Measurements from ENCODE around the gene NRG3. TPM values are rescaled to one million over a fixed set of nuclear protein-coding genes. Genes with fewer than 3 reads are reported as not detected.

NRG3 gene
- total and polyA plus RNA-seq, 5 donors from 2014 or later = not detected

DNA sequence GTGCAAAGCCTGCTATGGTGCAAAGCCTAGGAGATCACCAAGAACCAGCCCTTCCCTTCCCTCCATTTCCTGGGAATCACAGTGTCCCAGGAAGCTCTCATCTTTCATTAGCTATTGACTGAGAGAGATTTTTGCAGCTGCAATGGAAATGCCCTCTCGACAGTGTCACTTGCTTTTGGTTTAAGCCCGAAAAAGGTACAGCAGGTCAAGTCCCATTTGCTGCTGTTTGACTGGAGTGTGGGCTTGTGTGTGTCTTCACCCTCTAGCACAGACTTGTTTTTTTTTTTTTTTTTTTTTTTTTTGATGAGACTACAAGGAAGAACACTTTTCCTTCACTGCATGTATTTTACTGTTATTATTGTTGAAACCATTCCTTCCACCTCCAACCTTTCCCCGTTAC, 36.3 kb downstream of the NRG3 start:
- Histone ChIP-seq H3K4me3 (ENCODE audit: low read depth, low read length) (no peak overlapping the region), H3K36me3 (ENCODE audit: control insufficient read depth, insufficient read depth, low read length) (no peaks in the 10 kb centered on the region), H3K9me3 (ENCODE audit: control insufficient read depth in 2 of 2, low read length in 2 of 2) (no peaks in the 10 kb centered on the region), H3K27me3 (ENCODE audit: control insufficient read depth, insufficient read depth, low read length) (no peaks in the 10 kb centered on the region), H3K4me1 (ENCODE audit: control insufficient read depth, insufficient read depth, low read length, poor library complexity, severe bottlenecking) (no peaks in the 10 kb centered on the region), H3K27ac (ENCODE audit: insufficient read depth, low read length, poor library complexity, severe bottlenecking) (no peak overlapping the region)
- Mint-ChIP-seq H3K27me3 (no peaks in the 10 kb centered on the region), H3K4me1 (no peaks in the 10 kb centered on the region), H3K36me3 (no peaks in the 10 kb centered on the region), H3K9me3 (peaks cover 0 to 13% (median 3%) of the 10 kb centered on the region in 7 donors), H3K4me3 (no peak overlapping the region), H3K27ac (no peak overlapping the region)
- ATAC-seq (ENCODE audit: low read depth in 2 of 2) (no peak), DNase-seq (no peak)

DNA sequence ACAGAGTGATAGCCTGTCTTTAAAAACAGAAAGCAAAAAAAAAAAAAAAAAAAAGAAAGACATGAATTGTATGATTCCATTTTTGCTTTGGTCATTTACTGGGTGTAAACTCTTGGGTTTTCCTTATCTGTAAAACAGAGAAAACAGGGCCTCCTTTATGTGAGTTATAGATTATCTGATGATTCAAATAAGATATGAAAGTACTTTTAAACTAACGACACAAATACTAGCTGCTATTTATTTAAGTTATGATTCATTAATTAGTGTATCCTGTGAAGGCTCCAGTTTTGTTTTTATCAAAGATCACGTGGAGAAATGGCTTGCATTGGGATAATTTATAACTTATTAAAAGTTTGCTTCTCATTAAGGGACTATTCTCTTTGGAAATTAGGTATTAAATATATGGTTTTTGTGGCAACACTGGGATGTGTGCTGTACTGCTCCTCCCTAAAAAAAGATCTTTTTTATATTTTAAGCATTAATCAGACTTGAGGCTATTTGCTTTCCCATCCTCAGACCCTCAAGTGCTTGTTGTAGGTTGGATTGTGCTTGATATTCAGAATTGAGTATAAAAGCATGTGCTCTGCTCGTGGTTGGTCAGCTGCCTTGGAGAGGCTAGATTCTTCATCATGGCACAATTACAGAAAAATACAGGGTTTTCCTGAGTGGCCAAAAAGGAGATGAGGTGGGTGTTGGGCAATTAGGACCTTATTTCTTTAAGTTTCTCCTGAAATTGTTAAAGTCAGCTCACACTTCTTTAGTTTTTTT, 39.9 kb downstream of the NRG3 start:
- Mint-ChIP-seq H3K4me3 (no peak overlapping the region), H3K36me3 (no peaks in the 10 kb centered on the region), H3K9me3 (peaks cover 0 to 8% (median 2%) of the 10 kb centered on the region in 7 donors), H3K4me1 (no peaks in the 10 kb centered on the region), H3K27ac (no peak overlapping the region), H3K27me3 (no peaks in the 10 kb centered on the region)
- H3K27ac ChIP-seq (ENCODE audit: insufficient read depth, low read length, poor library complexity, severe bottlenecking) = no peak overlapping the region
- no peaks in the 10 kb centered on the region for H3K27me3 ChIP-seq (ENCODE audit: control insufficient read depth, insufficient read depth, low read length)
- H3K9me3 ChIP-seq (ENCODE audit: control insufficient read depth in 2 of 2, low read length in 2 of 2) = no peaks in the 10 kb centered on the region
- no peaks in the 10 kb centered on the region for H3K36me3 ChIP-seq (ENCODE audit: control insufficient read depth, insufficient read depth, low read length)
- H3K4me1 ChIP-seq (ENCODE audit: control insufficient read depth, insufficient read depth, low read length, poor library complexity, severe bottlenecking) = no peaks in the 10 kb centered on the region
- DNase-seq = no peak
- H3K4me3 ChIP-seq (ENCODE audit: low read depth, low read length) = no peak overlapping the region
- ATAC-seq (ENCODE audit: low read depth in 2 of 2) = no peak

DNA sequence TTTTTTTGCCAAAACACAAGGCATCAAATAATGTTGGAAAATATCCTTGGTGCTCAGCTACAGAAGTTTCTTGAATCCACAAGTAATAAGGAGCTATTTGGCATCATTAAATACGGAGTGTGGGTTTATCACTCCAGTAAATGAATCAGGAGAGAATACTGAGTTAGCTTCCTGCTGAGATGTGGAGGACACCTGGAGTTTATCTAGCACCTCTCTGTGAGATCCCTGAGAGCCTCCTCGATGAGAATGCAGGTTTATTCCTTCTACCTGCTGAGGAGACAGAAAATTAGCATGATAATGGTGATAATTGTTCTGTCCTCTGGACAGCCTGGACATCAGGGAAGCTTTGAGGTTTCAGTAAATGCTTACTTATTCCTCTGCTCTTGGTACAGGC, 40.5 kb downstream of the NRG3 start:
- Mint-ChIP-seq H3K9me3 (peaks cover 0 to 7% (median 2%) of the 10 kb centered on the region in 7 donors), H3K4me3 (no peak overlapping the region), H3K4me1 (no peaks in the 10 kb centered on the region), H3K27ac (no peak overlapping the region), H3K36me3 (no peaks in the 10 kb centered on the region), H3K27me3 (no peaks in the 10 kb centered on the region)
- no peaks in the 10 kb centered on the region for H3K36me3 ChIP-seq (ENCODE audit: control insufficient read depth, insufficient read depth, low read length)
- H3K4me3 ChIP-seq (ENCODE audit: low read depth, low read length) = no peak overlapping the region
- no peaks in the 10 kb centered on the region for H3K4me1 ChIP-seq (ENCODE audit: control insufficient read depth, insufficient read depth, low read length, poor library complexity, severe bottlenecking)
- no peak overlapping the region for H3K27ac ChIP-seq (ENCODE audit: insufficient read depth, low read length, poor library complexity, severe bottlenecking)
- H3K9me3 ChIP-seq (ENCODE audit: control insufficient read depth in 2 of 2, low read length in 2 of 2) = no peaks in the 10 kb centered on the region
- no peak for ATAC-seq (ENCODE audit: low read depth in 2 of 2)
- DNase-seq = no peak
- H3K27me3 ChIP-seq (ENCODE audit: control insufficient read depth, insufficient read depth, low read length) = no peaks in the 10 kb centered on the region

DNA sequence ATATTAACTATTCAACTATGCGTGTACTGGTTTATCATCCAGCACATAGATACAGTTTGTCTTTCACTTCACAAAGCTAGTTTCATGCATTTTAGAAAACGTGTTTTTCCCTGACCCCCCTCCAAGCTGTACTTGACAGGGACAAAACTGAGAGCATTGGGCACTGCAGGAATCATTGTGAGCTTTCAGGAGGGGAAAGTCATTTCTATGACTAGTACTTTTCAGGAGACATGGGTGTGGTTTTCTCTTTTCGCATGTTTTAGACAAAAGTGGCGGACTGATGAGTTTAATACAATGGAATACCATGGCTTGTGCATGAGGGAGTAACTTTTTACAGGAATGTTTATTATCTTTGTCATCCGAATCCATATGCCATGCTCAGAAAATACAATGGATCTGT, 42.7 kb downstream of the NRG3 start:
- H3K4me3 ChIP-seq (ENCODE audit: low read depth, low read length) = no peak overlapping the region
- peaks cover 0 to 7% (median 1%) of the 10 kb centered on the region in 7 donors for H3K9me3 Mint-ChIP-seq
- no peak overlapping the region for H3K4me3 Mint-ChIP-seq
- DNase-seq (no peak), ATAC-seq (ENCODE audit: low read depth in 2 of 2) (no peak)
- H3K27me3 ChIP-seq (ENCODE audit: control insufficient read depth, insufficient read depth, low read length) = no peaks in the 10 kb centered on the region
- H3K36me3 Mint-ChIP-seq = no peaks in the 10 kb centered on the region
- no peaks in the 10 kb centered on the region for H3K4me1 ChIP-seq (ENCODE audit: control insufficient read depth, insufficient read depth, low read length, poor library complexity, severe bottlenecking)
- no peaks in the 10 kb centered on the region for H3K4me1 Mint-ChIP-seq
- H3K9me3 ChIP-seq (ENCODE audit: control insufficient read depth in 2 of 2, low read length in 2 of 2) = no peaks in the 10 kb centered on the region
- H3K27ac Mint-ChIP-seq = no peak overlapping the region
- no peak overlapping the region for H3K27ac ChIP-seq (ENCODE audit: insufficient read depth, low read length, poor library complexity, severe bottlenecking)
- no peaks in the 10 kb centered on the region for H3K36me3 ChIP-seq (ENCODE audit: control insufficient read depth, insufficient read depth, low read length)
- H3K27me3 Mint-ChIP-seq = no peaks in the 10 kb centered on the region

DNA sequence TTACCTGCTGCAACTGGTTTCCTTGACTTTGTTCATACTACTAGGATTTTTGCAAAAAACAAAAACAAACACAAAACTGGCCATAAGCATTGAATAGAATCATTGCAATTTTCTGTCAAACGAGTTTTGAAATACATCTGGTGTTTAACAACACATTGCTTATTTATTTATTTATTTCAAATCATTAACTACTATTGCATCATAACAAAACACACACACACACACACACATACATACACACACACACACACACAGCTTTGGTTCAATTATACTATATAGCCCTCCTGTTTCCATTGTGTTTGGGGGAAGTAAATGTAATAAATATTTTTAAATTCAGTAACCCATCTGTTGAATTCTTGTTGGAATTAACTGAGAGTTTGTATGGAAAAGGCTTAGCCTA, 43.8 kb downstream of the NRG3 start:
- Histone ChIP-seq H3K36me3 (ENCODE audit: control insufficient read depth, insufficient read depth, low read length) (no peaks in the 10 kb centered on the region), H3K27me3 (ENCODE audit: control insufficient read depth, insufficient read depth, low read length) (no peaks in the 10 kb centered on the region), H3K4me1 (ENCODE audit: control insufficient read depth, insufficient read depth, low read length, poor library complexity, severe bottlenecking) (no peaks in the 10 kb centered on the region), H3K27ac (ENCODE audit: insufficient read depth, low read length, poor library complexity, severe bottlenecking) (no peak overlapping the region), H3K9me3 (ENCODE audit: control insufficient read depth in 2 of 2, low read length in 2 of 2) (no peaks in the 10 kb centered on the region), H3K4me3 (ENCODE audit: low read depth, low read length) (no peak overlapping the region)
- H3K27ac Mint-ChIP-seq = peak overlapping the region in 1 of 3 donors; percentile 50
- ATAC-seq (ENCODE audit: low read depth in 2 of 2) (no peak), DNase-seq (no peak)
- H3K4me1 Mint-ChIP-seq = no peaks in the 10 kb centered on the region
- no peak overlapping the region for H3K4me3 Mint-ChIP-seq
- H3K27me3 Mint-ChIP-seq = no peaks in the 10 kb centered on the region
- H3K36me3 Mint-ChIP-seq = no peaks in the 10 kb centered on the region
- H3K9me3 Mint-ChIP-seq = peaks cover 0 to 10% (median 1%) of the 10 kb centered on the region in 7 donors

DNA sequence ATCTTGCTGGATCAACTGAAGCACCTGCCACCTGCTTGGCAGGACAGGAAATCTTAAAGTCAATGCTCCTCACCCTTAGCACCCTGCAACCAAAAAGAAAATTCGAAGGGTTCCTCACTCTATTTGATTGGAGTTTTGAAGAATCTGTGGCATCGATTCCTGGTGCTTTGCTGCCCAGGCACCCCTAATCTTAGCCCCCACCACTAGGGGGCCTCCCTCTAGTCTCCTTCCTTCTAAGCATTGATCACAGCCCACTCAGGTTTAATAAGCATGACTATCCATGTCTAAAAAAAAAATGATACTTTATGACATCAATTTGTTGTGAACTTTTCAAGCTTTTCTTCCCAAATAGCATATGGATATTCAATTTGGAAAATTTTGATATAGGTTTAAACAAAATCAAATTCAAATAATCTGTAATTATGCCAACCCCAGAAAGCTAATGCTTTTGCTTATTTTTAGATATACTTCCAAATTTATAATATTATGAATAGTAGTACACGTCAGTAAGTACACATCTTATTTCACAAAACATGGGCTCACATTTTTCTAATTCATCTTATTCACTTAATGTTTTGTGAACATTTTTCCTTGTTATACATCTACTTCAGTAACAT, 45.3 kb downstream of the NRG3 start:
- no peak for ATAC-seq (ENCODE audit: low read depth in 2 of 2)
- Histone ChIP-seq H3K9me3 (ENCODE audit: control insufficient read depth in 2 of 2, low read length in 2 of 2) (no peaks in the 10 kb centered on the region), H3K4me3 (ENCODE audit: low read depth, low read length) (no peak overlapping the region), H3K36me3 (ENCODE audit: control insufficient read depth, insufficient read depth, low read length) (no peaks in the 10 kb centered on the region), H3K27me3 (ENCODE audit: control insufficient read depth, insufficient read depth, low read length) (no peaks in the 10 kb centered on the region), H3K4me1 (ENCODE audit: control insufficient read depth, insufficient read depth, low read length, poor library complexity, severe bottlenecking) (no peaks in the 10 kb centered on the region), H3K27ac (ENCODE audit: insufficient read depth, low read length, poor library complexity, severe bottlenecking) (no peak overlapping the region)
- Mint-ChIP-seq H3K4me3 (no peak overlapping the region), H3K9me3 (peaks cover 0 to 12% (median 2%) of the 10 kb centered on the region in 7 donors), H3K27me3 (no peaks in the 10 kb centered on the region), H3K27ac (no peak overlapping the region), H3K36me3 (no peaks in the 10 kb centered on the region), H3K4me1 (no peaks in the 10 kb centered on the region)
- peak in 1 of 3 donors; percentile 5 for DNase-seq

DNA sequence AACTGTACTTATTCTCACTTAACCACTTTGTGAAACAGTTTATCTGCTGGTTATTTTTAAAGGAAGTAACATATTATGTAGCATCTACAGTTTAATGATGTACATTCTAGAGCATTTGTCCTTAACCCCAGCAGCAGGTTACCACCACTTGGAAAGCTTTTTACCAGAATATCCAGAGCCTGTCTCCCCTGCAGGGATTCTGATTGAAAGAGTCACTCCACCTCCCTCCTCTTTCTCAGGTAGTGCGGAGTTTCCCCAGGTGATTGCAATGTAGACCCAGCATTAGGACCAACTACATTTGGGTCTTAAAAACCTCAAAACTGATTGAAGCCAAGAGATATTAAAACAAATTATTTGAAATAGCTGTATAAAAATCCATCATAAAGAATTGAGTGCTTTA, 53.1 kb downstream of the NRG3 start:
- H3K27ac ChIP-seq (ENCODE audit: insufficient read depth, low read length, poor library complexity, severe bottlenecking) = no peak overlapping the region
- H3K36me3 ChIP-seq (ENCODE audit: control insufficient read depth, insufficient read depth, low read length) = no peaks in the 10 kb centered on the region
- no peaks in the 10 kb centered on the region for H3K36me3 Mint-ChIP-seq
- H3K27ac Mint-ChIP-seq = no peak overlapping the region
- ATAC-seq (ENCODE audit: low read depth in 2 of 2) (no peak), DNase-seq (no peak)
- peaks cover 0 to 5% (median 3%) of the 10 kb centered on the region in 7 donors for H3K9me3 Mint-ChIP-seq
- no peaks in the 10 kb centered on the region for H3K9me3 ChIP-seq (ENCODE audit: control insufficient read depth in 2 of 2, low read length in 2 of 2)
- no peaks in the 10 kb centered on the region for H3K27me3 Mint-ChIP-seq
- no peaks in the 10 kb centered on the region for H3K4me1 Mint-ChIP-seq
- H3K4me3 ChIP-seq (ENCODE audit: low read depth, low read length) = no peak overlapping the region
- no peak overlapping the region for H3K4me3 Mint-ChIP-seq
- no peaks in the 10 kb centered on the region for H3K4me1 ChIP-seq (ENCODE audit: control insufficient read depth, insufficient read depth, low read length, poor library complexity, severe bottlenecking)
- no peaks in the 10 kb centered on the region for H3K27me3 ChIP-seq (ENCODE audit: control insufficient read depth, insufficient read depth, low read length)

DNA sequence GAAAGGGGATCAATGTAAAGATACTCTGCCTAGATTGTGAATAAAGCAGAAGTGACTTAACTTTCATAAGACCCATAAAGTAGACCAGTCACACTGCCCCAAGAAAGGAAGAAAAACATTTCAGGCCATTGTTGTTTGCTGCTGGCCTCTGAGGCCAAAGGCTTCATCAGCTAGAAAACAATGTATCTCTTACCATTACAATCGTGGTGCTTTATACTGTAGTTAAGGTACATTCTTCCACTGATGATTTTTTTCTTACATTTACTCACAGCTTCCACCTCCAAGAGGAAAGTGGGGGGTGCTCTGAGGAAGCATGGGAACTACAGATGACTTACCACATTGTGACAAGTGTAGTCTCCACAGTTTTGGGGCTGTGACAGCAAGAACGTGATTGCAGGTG, 68.6 kb downstream of the NRG3 start:
- Histone ChIP-seq H3K27me3 (ENCODE audit: control insufficient read depth, insufficient read depth, low read length) (no peaks in the 10 kb centered on the region), H3K4me1 (ENCODE audit: control insufficient read depth, insufficient read depth, low read length, poor library complexity, severe bottlenecking) (no peaks in the 10 kb centered on the region), H3K4me3 (ENCODE audit: low read depth, low read length) (no peak overlapping the region), H3K27ac (ENCODE audit: insufficient read depth, low read length, poor library complexity, severe bottlenecking) (no peak overlapping the region), H3K36me3 (ENCODE audit: control insufficient read depth, insufficient read depth, low read length) (no peaks in the 10 kb centered on the region), H3K9me3 (ENCODE audit: control insufficient read depth in 2 of 2, low read length in 2 of 2) (no peaks in the 10 kb centered on the region)
- peaks cover 0 to 7% (median 4%) of the 10 kb centered on the region in 7 donors for H3K9me3 Mint-ChIP-seq
- no peak for DNase-seq
- no peak overlapping the region for H3K27ac Mint-ChIP-seq
- no peak for ATAC-seq (ENCODE audit: low read depth in 2 of 2)
- H3K27me3 Mint-ChIP-seq = no peaks in the 10 kb centered on the region
- no peak overlapping the region for H3K4me3 Mint-ChIP-seq
- no peaks in the 10 kb centered on the region for H3K36me3 Mint-ChIP-seq
- no peaks in the 10 kb centered on the region for H3K4me1 Mint-ChIP-seq
